ENCODE results near the gene TUBG2. TPM values are rescaled to one million over a fixed set of nuclear protein-coding genes. Genes with fewer than 3 reads are reported as not detected.

Gene TUBG2
- total RNA-seq, 1 experiment from 2014 or later, result 20.9 TPM

DNA sequence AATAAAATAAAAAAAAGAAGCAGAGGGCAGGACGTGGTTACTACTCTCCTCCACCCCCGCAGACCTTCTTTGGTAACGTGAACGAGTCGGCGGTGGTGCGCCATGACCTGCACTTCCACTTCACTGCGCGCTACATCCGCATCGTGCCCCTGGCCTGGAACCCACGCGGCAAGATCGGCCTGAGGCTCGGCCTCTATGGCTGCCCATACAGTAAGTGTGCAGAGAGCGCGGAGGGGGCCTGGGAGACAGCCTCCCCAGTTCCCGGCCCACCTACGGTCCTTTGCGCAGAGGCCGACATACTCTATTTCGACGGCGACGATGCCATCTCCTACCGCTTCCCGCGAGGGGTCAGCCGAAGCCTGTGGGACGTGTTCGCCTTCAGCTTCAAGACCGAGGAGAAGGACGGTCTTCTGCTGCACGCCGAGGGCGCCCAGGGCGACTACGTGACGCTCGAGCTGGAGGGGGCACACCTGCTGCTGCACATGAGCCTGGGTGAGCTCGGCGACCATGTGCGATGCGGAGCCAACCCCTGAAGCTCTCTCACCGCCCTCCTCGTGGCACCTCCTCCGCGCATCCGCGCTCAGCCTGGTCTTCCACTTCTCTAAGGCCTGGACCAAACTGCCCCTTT is 26.0 kb downstream of the TUBG2 start:
- RAD21 ChIA-PET (ENCODE audit: low non-redundant PET in 1 of 2, low total read pairs in 2 of 2, uncharacterized antibody in 2 of 2, unreplicated experiment in 2 of 2), result no interaction called here
- POLR2A ChIA-PET, result interaction anchor here (0.6 kb wide), 1 partner anchor 280 kb away, joined by 3 read pairs; no protein-coding TSS in a partner anchor
- Histone ChIP-seq H3K27me3 (ENCODE audit: insufficient read depth, low read length) (no peaks in the 10 kb centered on the region), H3K27ac (ENCODE audit: low read depth, low read length) (no peak overlapping the region), H3K4me1 (ENCODE audit: control insufficient read depth in 1 of 2, insufficient read depth in 2 of 2, low read length in 2 of 2) (peaks cover 26 to 31% of the 10 kb centered on the region in 2 experiments), H2AFZ (ENCODE audit: low read depth, low read length, poor library complexity, severe bottlenecking) (no peak overlapping the region), H3K36me3 (ENCODE audit: control insufficient read depth in 1 of 2, insufficient read depth in 2 of 2, low read length in 2 of 2) (no peaks in the 10 kb centered on the region), H3K9ac (ENCODE audit: low read length) (no peak overlapping the region), H3K79me2 (ENCODE audit: insufficient read depth, low read length) (no peaks in the 10 kb centered on the region), H4K20me1 (ENCODE audit: insufficient read depth) (no peaks in the 10 kb centered on the region), H3K9me3 (ENCODE audit: control insufficient read depth in 1 of 2, insufficient read depth in 1 of 2, low read depth in 1 of 2, low read length in 2 of 2) (no peaks in the 10 kb centered on the region), H3K9me2 (ENCODE audit: insufficient read depth) (no peaks in the 10 kb centered on the region), H3K4me2 (ENCODE audit: low read length) (no peak overlapping the region), H3K4me3 (replicated peaks in 1 of 2; ENCODE audit: low read depth in 1 of 2, low read length in 2 of 2) (no peak overlapping the region)
- DNase-seq (ENCODE audit: low read depth, low spot score) (no peak), ATAC-seq (no peak)
- CTCF ChIA-PET, result no interaction called here
- BruUV-seq (replicated peaks), result no TSS peak
- TF ChIP-seq, protein P1, sequence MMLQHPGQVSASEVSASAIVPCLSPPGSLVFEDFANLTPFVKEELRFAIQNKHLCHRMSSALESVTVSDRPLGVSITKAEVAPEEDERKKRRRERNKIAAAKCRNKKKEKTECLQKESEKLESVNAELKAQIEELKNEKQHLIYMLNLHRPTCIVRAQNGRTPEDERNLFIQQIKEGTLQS (IDR thresholded peaks at IDR 0.05), result no peak
- TF ChIP-seq, protein P2, sequence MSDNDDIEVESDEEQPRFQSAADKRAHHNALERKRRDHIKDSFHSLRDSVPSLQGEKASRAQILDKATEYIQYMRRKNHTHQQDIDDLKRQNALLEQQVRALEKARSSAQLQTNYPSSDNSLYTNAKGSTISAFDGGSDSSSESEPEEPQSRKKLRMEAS (IDR thresholded peaks at IDR 0.05), result no peak
- intact Hi-C loops (cut with micrococcal nuclease), result no loop called here

DNA sequence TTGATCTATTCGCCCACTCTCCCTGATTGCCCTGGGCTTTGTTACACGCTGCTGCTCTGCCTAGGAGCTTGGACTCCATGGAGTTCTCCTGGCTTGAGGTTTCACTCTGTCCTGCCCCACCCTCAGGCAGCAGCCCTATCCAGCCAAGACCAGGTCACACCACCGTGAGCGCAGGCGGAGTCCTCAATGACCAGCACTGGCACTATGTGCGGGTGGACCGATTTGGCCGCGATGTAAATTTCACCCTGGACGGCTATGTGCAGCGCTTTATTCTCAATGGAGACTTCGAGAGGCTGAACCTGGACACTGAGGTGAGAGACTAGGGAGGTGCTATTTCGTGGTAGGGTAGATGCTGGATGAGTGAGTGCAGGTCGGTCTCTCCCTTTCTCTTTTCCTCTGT is 26.7 kb downstream of the TUBG2 start:
- Histone ChIP-seq H3K4me1 (ENCODE audit: control insufficient read depth in 1 of 2, insufficient read depth in 2 of 2, low read length in 2 of 2) (peaks cover 19 to 24% of the 10 kb centered on the region in 2 experiments), H3K27ac (ENCODE audit: low read depth, low read length) (no peak overlapping the region), H3K36me3 (ENCODE audit: control insufficient read depth in 1 of 2, insufficient read depth in 2 of 2, low read length in 2 of 2) (no peaks in the 10 kb centered on the region), H3K9me3 (ENCODE audit: control insufficient read depth in 1 of 2, insufficient read depth in 1 of 2, low read depth in 1 of 2, low read length in 2 of 2) (no peaks in the 10 kb centered on the region), H3K4me2 (ENCODE audit: low read length) (no peak overlapping the region), H3K9ac (ENCODE audit: low read length) (no peak overlapping the region), H4K20me1 (ENCODE audit: insufficient read depth) (no peaks in the 10 kb centered on the region), H3K27me3 (ENCODE audit: insufficient read depth, low read length) (no peaks in the 10 kb centered on the region), H2AFZ (ENCODE audit: low read depth, low read length, poor library complexity, severe bottlenecking) (no peak overlapping the region), H3K79me2 (ENCODE audit: insufficient read depth, low read length) (no peaks in the 10 kb centered on the region), H3K4me3 (replicated peaks in 1 of 2; ENCODE audit: low read depth in 1 of 2, low read length in 2 of 2) (no peak overlapping the region), H3K9me2 (ENCODE audit: insufficient read depth) (no peaks in the 10 kb centered on the region)
- CTCF ChIA-PET, result no interaction called here
- no TSS peak for BruUV-seq (replicated peaks)
- no peak for ATAC-seq
- intact Hi-C loops (cut with micrococcal nuclease), result no loop called here
- POLR2A ChIA-PET, result no interaction called here
- no peak for DNase-seq (ENCODE audit: low read depth, low spot score)
- TF ChIP-seq CEBPB (IDR thresholded peaks at IDR 0.05; ENCODE audit: low read depth), result no peak
- TF ChIP-seq FOSL1 (IDR thresholded peaks at IDR 0.05; ENCODE audit: low read depth), result no peak
- no peak for TF ChIP-seq TCF7L2 (IDR thresholded peaks at IDR 0.05; ENCODE audit: borderline replicate concordance, extremely low read depth, insufficient read depth, insufficient read length)
- RAD21 ChIA-PET (ENCODE audit: low non-redundant PET in 1 of 2, low total read pairs in 2 of 2, uncharacterized antibody in 2 of 2, unreplicated experiment in 2 of 2), result no interaction called here
